Sciatic nerve (tissue), 2 donors: ENCODE results near the gene FLRT1. TPM values are rescaled to one million over a fixed set of nuclear protein-coding genes. Genes with fewer than 3 reads are reported as not detected.

Source experiments
- ATAC-seq: fragments of 200-7000 bp; cut with Tn5 transposase; one replicate; pipeline ENCODE4 v1.9.1; 2020; ENCODE audit warnings: mild to moderate bottlenecking, moderate library complexity
- DNase-seq: peaks from one replicate; pipeline ENCODE4 v3.0.0-alpha.2; 2020; ENCODE audit warnings: low spot score
- intact Hi-C: fragments of 100-400 bp; cut with DNase I; formaldehyde crosslinking; loops from one replicate; pipeline ENCODE4 v1.14.2; 2022
- total RNA-seq: library from RNA; stranded (reverse); fragmentation: NEBNext Ultra II Directional; extraction: Animal tissue kit (Norgen Biotek cat#: 25700); gene quantifications from one replicate; pipeline ENCODE4 v1.2.1, GENCODE V29; 2021
- donor health status: DM: no; HTN: no; CAD: no.
- donor health status: DM: no; HTN: no; CAD: no.

Gene FLRT1, protein sequence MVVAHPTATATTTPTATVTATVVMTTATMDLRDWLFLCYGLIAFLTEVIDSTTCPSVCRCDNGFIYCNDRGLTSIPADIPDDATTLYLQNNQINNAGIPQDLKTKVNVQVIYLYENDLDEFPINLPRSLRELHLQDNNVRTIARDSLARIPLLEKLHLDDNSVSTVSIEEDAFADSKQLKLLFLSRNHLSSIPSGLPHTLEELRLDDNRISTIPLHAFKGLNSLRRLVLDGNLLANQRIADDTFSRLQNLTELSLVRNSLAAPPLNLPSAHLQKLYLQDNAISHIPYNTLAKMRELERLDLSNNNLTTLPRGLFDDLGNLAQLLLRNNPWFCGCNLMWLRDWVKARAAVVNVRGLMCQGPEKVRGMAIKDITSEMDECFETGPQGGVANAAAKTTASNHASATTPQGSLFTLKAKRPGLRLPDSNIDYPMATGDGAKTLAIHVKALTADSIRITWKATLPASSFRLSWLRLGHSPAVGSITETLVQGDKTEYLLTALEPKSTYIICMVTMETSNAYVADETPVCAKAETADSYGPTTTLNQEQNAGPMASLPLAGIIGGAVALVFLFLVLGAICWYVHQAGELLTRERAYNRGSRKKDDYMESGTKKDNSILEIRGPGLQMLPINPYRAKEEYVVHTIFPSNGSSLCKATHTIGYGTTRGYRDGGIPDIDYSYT
- total RNA-seq: 3.5 TPM

DNA sequence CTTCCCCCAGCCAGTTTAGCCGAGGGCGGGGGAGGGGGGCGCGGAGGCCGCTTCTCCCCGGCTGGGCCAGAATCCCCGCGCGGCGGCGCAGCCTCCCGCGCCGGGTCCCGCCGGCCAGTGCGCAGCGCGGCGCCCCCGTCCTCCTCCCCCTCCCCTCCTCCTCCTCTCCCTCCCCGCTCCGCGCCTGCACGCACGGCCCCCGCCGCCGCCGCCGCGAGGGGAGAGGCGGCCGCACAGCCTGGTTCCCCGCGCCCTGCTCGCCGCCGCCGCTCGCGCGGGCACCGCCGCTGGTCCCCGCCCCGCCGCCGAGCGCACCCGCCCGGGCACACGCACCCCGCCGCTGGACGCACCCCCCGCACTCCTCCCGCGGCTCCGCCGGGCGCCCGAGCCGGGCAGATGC, at the start of gene FLRT1:
Gene FLRT1, plus strand, starts transcription at position 356 of the 400 bp plus-strand sequence. CDS start 80,337 bp downstream, outside the sequence.
- ATAC-seq (no peak), DNase-seq (no peak)
- intact Hi-C loops: loop anchor here (10.0 kb wide), 1 partner anchor 109 kb away; no protein-coding TSS in a partner anchor

DNA sequence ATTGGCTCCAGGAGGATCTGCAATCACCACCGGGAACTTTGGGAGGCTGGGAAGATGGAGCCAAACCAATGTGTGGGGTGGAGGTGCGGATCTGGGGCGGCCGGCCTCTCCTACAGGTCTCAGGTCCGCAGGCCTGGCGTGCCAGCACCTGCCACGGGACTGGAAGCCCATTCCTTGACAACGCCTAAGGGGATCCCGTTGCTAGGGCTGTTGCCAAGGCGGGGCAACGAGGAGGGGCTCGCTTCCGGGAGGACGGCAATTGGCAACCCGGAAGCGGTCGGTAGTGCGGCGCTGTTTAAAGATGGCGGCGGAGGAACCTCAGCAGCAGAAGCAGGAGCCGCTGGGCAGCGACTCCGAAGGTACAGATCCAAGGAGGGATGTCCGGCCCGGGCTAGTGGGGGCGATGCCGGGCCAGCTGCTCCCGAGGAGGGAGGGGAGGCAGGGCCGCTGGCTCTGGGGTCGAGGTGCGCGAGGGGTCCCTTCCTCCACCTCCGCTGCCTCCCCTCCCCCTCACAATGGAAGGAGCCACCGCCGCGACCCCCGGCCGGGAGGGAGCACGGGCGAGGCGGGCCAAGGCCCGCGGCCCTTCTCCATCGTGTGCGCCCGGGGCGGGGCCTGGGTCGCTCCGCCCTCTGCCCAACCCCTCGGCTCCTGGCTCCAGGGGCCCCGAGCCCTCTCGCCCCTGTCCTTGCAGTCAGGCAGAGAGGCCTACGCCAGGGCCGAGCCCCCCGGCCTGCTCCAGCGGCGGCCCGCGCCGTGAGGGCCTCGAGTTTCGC, 49.4 kb upstream of the FLRT1 start, which contains the start of gene OTUB1:
Gene OTUB1, plus strand, starts transcription at position 283 of the 776 bp plus-strand sequence. Its CDS starts 19 bp downstream, at position 302.
- ATAC-seq (peak; percentile 97), DNase-seq (peak; percentile 94)
- intact Hi-C loops: no loop called here

DNA sequence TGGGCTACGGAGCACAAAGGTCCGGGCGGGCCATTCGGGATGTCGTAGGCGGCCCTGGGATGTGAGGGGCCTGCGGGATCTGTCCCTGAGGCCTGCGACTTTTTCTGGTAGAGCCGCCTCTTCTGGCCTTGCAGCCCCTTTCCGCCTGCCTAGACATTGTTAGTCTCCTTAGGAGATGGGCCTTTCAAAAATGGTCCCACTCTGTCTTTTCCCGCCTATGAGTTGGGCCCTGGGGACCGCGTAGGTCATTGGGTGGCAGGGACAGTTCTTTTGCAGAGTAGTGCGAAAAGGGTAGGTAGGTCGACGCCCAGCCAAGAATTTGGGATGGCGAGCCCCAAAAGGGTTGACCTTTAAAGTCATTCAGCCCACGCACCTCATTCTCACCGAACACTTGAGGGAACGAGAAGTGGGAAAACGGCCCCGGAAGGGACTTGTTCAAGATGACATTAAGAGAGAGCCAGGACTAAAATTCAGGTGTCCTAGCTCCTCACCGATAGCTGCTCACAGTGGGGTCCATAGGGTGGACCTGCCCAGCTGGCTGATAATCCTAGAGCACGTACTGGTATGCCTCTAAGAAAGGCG, 48.7 kb upstream of the FLRT1 start:
- no peak for ATAC-seq
- intact Hi-C loops: no loop called here

DNA sequence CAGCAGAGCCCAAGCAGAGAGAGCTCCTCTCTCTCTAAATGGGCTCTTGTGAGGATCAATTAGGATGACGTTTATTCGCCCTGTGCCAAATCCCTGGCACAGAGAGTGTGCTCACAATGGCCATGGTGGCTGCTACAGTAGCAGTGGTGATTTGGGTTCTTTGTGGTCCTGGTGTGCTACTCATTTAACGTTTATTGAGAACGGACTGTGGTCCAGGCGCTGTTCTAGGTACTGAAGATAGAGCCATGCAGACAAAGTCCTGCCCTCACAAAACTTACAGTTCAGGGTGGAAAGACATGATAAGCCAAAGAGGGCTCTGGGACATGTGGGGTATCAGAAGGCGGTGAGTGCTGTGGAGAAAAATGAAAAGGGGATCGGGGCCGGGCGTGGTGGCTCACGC, 44.2 kb upstream of the FLRT1 start:
- ATAC-seq (no peak), DNase-seq (no peak)
- intact Hi-C loops: loop anchor here (10.0 kb wide), 1 partner anchor 303 kb away; the partner anchor contains the start of gene KCNK4

More for the DNA sequence above, 48.7 kb upstream of the FLRT1 start:
- no peak for DNase-seq

DNA sequence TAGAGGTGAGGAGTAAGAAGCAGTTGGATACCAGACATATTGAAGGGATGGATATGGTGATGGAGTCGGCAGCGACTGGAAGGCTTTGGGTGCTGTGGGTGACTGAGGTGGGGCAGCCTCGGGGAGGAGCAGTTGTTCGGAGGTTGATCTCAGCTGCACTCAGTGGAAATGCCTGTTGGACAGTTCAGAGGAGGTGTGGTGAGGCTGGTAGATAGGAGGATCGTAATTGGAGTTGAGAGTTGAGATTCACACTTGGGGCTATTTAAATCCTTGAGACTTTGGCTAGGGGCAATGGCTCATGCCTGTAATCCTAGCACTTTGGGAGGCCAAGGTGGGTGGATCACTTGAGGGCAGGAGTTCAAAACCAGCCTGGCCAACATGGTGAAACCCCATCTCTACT, 42.6 kb upstream of the FLRT1 start:
- intact Hi-C loops: loop anchor here (10.0 kb wide), 1 partner anchor 302 kb away; the partner anchor contains the start of gene KCNK4
- DNase-seq (no peak), ATAC-seq (no peak)

DNA sequence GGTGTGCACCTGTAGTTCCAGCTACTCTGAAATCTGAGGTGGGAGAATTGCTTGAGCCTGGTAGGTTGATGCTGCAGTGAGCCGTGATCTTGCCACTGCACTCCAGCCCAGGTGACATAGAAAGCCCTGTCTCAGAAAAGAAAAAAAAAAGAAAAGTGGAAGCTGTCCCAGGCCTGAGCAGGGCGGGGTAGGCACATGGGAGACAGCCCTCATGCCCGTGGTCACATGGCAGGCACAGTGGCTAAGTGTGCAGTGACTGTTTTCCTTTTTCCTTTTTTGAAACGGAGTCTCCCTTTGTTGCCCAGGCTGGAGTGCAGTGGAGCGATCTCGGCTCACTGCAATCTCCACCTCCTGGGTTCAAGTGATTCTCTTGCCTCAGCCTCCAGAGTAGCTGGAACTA, 41.7 kb upstream of the FLRT1 start:
- no peak for DNase-seq
- ATAC-seq: no peak
- intact Hi-C loops: loop anchor here (10.0 kb wide), 1 partner anchor 301 kb away; the partner anchor contains the start of gene KCNK4

DNA sequence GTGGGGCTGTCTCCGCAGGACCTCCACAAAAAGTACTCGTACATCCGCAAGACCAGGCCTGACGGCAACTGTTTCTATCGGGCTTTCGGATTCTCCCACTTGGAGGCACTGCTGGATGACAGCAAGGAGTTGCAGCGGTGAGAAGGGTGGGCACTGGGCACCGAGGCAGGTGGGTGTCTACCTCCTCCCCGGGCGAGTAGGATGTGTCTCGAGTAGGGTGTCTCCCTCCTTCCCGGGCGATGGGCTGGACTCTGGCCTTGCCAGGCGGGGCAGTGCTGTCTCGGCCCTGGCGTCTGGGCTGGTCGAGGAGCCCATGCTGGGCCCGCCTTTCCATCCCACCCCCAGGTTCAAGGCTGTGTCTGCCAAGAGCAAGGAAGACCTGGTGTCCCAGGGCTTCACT, 39.2 kb upstream of the FLRT1 start:
- ATAC-seq (no peak), DNase-seq (no peak)
- intact Hi-C loops: loop anchor here (10.0 kb wide), 1 partner anchor 298 kb away; the partner anchor contains the start of gene KCNK4

DNA sequence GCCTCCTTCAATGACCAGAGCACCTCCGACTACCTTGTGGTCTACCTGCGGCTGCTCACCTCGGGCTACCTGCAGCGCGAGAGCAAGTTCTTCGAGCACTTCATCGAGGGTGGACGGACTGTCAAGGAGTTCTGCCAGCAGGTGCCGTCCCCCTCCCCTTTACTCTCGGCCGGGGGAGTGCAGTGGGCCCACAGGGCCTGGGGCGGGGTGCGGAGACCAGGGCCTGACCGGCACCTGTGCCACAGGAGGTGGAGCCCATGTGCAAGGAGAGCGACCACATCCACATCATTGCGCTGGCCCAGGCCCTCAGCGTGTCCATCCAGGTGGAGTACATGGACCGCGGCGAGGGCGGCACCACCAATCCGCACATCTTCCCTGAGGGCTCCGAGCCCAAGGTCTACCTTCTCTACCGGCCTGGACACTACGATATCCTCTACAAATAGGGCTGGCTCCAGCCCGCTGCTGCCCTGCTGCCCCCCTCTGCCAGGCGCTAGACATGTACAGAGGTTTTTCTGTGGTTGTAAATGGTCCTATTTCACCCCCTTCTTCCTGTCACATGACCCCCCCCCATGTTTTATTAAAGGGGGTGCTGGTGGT, 38.5 kb upstream of the FLRT1 start:
- intact Hi-C loops: loop anchor here (10.0 kb wide), 1 partner anchor 298 kb away; the partner anchor contains the start of gene KCNK4
- no peak for ATAC-seq
- DNase-seq: no peak

DNA sequence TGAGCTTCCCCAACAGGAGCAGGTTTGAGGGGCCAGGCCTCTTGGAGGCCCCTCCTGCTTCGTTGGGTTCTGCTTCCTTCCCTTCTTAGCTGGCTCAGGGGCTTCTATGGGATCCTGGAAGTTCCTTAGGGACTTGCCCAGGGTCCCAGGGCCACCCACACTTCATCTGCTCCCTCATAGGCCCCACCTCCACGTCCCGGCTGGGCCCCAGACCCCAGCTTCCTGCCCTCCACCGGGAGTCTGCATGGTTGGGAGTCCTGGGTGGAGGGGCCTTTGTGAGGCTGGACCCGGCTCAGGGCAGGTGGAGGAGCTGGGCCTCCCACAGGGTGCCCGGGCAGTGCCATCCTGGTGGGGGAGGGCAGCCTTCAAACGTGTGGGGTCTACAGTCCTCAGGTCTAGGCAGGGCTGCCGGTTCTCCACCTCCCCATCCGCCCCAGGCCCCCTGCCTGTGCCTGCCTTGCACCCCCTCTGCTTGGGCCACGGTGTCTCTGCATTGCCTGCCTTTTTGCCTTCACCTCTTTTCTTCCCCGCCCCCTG, 37.9 kb upstream of the FLRT1 start:
- ATAC-seq: no peak
- no peak for DNase-seq
- intact Hi-C loops: loop anchor here (10.0 kb wide), 1 partner anchor 297 kb away; the partner anchor contains the start of gene KCNK4

DNA sequence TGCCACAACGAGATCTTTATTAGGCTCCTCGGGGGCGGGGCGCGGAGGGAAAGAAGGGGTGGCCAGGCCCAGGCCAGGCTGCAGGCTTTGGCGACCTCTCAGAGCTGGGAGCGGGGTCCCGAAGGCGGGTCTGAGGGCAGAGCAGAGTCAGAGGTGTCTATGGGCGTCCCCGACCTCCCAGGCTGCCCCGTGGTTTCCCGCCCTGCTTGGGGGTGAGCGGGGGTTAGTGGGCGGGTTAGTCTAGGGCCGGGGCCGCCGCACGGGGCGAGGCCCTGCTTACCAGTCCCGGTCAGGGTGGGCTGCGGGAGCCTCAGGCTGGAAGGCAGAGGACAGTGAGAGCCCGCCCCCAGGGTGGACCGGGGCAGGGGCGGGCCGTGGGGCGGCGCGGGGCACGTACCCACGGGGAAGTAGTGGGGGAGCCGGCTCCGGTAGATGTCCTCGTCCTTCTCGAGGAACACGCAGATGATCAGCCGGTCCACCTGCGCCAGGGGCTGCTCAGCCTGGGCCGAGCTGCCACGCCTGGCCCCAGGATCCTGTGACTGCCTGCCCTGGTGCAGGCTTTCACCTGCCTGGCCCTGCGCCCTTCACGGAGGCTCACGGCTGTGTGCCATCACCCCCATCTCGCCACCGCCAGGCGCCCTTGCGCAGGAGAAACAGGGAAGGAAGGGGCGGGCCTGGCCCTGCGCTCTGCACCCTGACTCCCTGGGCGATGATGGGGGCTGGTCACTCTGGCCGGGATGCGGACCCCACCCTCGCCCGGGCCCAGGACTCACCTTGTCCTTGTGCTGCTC, 37.0 kb upstream of the FLRT1 start:
- intact Hi-C loops: loop anchor here (10.0 kb wide), 1 partner anchor 296 kb away; the partner anchor contains the start of gene KCNK4
- ATAC-seq (no peak), DNase-seq (peak; percentile 69)

DNA sequence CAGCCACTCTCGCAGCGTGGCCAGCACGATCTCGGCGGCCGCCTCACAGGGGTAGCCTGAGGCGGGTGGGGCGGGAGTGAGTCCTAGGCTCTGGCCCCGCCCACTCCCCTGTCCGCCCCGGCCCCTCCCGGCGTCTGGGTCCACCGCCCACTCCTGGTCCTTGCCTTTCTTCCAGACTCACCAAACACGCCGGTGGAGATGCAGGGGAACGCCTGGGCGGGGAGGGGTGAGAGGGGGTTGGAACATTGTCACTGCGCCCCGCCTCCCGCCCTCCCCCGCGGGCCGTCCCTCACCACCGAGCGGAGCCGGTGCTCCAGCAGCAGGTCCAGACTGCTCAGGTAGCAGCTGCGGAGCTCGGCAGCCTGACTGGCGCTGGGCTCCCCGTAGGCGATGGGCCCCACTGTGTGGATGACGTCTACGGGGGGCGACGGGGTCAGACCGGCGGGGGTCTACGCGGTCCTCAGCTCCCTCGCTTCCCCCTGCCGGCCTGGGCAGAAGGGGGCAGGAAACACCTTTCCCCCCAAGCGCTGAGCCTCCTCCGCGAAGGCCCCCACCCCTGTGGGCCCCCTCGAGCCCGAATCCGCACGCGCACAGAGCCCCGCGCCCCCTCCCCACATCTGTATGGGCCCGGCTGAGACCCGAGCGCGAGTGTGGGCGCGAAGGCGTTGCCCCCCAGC, 36.2 kb upstream of the FLRT1 start:
- intact Hi-C loops: loop anchor here (2.0 to 10.0 kb wide), 2 partner anchors 149 to 295 kb away; partner anchors contain the start of gene KCNK4
- ATAC-seq (peak; percentile 48), DNase-seq (peak; percentile 76)

DNA sequence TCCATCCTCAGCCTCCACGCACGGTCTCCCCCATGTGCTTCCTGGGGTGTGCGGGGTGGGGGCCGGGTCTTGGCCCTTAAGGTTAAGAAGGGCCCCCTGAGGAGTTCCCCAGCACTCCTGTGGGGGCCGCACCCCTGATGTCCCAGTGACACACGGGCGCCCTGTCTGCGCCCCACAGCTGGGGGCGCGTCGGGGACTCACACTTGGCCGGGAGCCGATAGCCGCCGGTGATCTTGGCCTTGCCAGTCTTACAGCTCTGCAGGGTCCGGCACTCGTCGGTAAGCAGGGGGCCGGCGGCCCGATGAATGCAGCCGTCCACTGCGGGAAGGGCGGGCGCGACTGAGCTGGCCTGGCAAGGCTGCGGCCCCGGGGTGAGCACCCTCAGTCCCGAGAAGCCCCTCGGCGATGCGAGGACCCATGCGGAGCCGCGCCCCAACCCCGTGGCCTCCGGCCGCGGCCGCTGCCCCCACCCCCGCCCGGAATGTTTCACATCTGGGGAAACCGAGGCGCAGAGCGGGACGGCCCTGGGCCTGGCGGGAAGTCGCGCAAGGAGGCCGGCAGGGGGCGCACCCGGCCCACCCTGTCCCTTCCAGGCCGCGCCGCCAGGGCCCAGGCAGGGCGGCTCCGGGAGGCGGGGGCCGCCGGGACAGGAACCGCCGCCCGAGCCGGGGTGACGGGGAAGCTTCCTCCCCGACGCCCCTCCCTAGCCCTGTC, 35.5 kb upstream of the FLRT1 start:
- intact Hi-C loops: loop anchor here (2.0 kb wide), 1 partner anchor 149 kb away; no protein-coding TSS in a partner anchor
- DNase-seq (peak; percentile 82), ATAC-seq (peak; percentile 75)

DNA sequence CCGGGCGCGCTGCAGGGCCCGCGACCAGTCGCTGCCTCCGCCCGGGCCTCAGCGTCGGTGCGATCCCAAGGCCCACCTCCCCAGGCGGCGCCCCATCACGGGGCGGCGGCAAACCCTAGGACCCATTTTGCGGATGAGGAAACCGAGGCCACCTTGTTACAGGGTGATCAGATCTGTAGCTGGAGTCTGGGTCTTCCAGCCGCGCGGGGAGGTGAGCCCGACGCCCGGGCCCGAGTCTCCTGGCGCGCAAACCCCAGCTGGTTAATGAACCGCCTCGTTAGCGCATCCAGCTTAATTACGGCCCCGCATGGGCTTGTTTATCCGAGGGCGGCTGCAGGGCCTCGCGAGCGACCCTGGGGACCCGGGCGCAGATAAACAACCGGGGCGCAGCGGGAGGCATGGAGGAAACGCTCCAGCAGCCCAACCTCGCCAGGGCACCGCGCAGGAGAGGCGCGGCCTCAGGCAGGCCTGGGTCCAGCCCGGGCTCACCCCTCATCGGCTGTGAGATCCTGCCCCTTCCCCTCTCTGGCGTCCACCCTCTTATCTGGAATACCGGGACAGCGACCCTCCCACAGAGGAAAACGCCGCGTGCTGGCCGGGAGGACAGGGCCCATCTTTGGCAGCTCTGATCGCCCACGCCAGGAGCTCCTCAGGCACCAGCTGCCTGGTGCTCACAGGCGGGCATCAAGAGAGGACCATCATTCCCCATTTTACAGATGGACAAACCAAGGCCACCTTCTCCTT, 34.8 kb upstream of the FLRT1 start:
- ATAC-seq (no peak), DNase-seq (no peak)
- intact Hi-C loops: loop anchor here (2.0 kb wide), 1 partner anchor 148 kb away; no protein-coding TSS in a partner anchor

DNA sequence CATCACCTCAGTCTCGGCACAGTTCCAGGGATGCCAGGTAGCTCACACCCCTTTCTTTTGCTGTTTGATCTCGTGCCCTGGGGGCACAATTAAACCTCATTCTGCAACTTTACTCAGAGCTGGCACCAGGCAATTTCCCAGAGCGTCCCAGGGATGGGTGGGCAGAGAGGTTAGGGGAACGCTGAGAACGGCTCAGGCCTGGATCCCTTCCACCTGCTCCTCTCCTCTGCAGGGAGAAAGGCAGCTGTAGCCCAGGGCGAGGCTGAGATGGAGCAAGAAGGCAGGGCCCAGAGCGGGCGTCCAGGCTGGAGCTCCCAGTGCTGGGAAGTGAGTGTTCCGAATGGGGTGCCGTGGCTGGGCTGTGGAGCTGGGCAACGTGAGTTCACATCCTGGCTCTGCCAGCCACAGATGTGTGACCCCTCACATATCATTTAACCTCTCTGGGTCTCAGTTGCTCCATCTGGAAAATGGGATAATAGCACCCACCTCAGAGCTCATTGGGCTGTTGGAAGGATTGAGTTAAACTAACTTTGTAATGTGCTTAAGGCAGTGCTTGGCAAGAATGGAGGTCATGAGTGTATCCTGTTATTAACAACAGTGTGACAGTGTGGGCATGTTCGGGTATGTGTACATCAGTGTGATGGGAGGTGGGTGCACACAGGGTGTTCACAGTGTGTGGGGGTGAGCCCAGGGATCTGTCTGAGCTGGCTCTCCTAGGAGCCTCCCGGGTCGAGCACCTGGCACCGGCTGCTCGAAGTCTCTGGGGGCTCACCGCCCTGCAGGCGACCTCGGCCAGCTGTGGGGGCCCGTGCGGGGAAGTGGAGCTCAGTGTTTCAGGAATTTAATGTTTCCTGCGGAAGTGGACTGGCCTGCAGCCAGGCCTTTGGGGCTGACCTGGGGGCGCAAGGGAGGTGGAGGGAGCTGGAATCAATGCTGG, 34.0 kb upstream of the FLRT1 start:
- ATAC-seq: peak; percentile 11
- intact Hi-C loops: loop anchor here (2.0 kb wide), 1 partner anchor 147 kb away; no protein-coding TSS in a partner anchor
- DNase-seq: no peak
